NCI-H146 treated with DMSO at 0.1 percent for 48 hours (cell line): ENCODE measurements around the gene NPIPB6.

Experiments
- DNase-seq: peaks from one replicate; lab custom pipeline; 2025; ENCODE audit not compliant: unreplicated experiment; lab: John Stamatoyannopoulos, UW

NPIPB6 gene

GRCh38 chr16:28324235-28324886 is 38.9 kb downstream of the NPIPB6 start:
- DNase-seq, result no peak

DNA sequence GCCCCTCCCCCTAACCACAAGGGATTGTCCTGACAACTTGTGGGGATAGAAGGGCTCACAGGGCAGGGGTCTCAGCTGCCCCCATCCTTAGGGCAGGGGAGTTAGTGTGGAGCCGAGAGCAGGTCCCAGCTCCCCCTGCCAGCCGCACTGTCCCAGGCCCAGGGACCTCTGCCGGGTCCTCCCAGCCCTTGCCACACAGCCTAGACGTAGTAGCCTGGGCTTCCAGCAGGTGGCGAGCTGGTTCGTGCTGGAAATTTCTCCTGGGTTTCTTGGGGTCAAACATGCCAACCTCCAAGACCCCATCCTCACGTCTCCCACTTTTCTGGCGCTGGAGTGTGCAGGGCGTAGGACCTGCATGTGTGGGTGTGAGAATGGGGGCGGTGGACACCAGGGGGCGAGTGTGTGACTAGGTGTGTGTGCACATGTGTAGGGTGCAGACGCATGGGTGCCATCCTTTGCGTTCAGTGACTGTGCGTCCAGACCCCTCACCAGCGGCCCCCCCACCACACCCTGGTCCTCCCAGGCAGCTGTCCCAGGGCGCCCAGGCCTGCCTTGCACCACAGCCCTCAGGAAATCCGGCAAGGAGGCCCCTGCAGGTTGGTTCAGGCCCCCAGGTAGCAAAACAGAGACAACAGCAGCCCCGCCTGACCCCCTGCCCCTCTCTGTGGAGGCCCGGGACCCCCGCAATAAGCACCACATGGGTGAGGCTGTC is 41.5 kb downstream of the NPIPB6 start:
- DNase-seq, result no peak

GRCh38 chr16:28320741-28321140 is 42.6 kb downstream of the NPIPB6 start:
- no peak for DNase-seq

DNA sequence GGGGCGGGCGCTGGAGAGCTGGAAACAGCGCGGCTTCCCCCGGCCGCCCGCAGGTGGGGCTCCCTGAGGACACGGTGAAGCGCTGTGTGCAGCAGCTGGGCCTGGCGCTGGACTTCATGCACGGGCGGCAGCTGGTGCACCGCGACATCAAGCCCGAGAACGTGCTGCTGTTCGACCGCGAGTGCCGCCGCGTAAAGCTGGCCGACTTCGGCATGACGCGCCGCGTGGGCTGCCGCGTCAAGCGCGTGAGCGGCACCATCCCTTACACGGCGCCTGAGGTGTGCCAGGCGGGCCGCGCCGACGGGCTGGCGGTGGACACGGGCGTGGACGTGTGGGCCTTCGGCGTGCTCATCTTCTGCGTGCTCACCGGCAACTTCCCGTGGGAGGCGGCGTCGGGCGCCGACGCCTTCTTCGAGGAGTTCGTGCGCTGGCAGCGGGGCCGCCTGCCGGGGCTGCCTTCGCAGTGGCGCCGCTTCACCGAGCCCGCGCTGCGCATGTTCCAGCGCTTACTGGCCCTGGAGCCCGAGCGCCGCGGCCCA is 43.2 kb downstream of the NPIPB6 start:
- no peak for DNase-seq

DNA sequence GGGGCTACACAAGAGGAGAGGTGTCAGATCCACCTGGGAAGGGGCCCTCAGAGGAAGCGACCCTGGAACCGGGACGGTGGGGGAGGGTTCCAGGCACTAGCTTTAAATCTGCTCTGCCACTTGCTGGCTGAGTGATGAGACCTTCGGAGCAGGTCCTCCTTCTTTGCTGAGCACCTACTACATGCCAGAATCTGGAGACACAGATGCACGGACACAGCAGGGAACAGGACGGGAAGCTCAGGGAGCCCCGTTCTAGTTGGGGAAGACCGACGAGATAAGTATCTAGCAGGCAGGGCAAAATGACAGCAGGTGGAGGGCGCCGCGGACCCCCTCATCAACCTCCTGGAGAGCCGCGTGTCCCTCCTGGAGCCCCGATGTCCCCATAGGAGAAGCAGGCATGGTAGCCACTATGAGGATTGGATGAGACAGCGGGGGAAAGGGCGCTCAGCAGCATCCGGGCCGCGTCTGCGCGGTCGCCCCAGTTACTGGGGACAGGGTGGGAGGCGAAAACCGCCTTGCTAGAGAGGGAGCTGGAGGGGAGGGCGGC is 43.8 kb downstream of the NPIPB6 start:
- no peak for DNase-seq

DNA sequence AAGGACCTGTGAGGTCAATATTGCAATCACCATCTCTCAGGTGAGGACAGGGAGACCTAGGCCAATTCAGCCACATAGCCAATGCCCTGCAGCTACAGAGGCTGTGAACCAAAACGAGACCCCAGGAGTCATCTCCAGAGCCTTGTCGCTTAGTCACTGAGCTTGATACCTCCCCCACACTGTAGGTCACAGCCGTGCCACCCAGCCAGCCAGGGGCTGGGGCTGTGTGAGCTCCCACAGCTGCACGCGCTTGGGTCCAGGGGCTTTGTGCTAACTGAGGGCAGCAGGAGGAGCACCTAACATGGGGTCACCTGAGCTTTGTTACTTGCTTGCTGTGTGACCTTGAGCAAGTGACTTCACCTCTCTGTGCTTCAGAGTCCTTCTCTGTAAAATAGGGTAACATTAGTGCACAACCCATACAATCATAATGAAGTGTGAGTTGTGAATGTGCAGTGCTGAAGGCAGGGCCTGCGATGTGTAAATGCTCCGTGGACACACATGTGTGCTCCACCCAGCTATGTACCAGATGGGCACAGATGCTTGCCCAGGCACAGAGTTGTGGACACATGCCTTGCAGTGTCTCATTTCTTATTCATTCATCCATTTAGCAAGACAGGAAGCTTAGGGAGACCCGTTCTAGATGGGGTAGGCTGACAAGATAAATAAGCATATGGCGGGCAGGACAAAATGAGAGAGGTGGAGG is 45.1 kb downstream of the NPIPB6 start:
- no peak for DNase-seq

DNA sequence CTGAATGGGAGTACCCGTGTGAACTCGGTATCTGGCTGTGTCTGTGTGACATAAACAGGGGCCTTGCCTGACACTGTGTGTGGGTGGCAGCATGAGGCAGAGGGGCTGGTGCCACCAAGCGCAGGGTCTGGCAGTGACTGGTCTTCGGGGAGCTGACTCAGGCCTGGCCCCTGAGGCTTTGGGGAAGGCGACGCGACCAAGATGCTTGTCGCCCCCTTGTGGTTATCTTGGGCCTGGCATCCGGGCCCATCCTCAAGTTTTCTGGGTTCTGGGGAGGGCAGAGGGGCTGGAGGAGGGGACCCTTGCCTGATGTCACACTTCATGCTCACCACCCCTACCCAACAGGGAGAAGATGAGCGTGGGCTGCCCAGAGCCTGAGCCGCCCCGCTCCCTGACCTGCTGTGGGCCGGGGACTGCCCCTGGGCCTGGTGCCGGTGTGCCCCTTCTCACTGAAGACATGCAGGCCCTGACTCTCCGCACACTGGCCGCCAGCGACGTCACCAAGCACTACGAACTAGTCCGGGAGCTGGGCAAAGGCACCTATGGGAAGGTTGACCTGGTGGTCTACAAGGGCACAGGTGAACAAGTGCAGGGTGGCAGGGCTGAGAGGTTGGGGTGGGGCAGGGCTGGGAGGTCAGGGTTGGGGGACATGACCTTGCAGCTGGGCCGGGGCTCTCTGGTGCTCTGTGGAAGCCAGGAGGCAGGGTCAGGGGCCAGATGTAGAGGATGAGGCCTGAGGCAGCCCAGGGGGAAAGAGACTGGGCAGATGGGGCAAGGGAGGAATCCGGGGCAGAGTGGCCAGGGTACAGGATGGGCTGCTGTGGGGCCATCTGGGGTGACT is 46.0 kb downstream of the NPIPB6 start:
- DNase-seq, result no peak

DNA sequence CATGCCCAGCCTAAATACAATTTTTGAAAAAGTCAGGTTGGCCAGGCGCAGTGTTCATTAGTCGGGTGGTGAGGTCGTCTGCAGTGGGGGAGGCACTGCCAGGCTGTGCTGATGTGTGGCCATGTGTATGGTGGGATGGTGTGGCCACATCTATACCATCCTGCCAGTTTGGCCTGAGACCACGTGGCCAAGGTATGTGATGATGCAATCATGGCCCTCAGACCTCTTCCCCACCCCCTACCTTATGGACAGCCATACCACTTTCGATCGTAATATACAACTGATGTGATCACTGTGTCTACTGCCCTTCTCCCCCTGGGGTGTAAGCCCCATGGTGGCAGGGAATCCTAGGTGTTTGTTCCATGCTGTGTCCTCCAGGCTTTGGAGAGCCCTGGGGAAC is 47.3 kb downstream of the NPIPB6 start:
- no peak for DNase-seq

GRCh38 chr16:28313587-28313986 is 49.7 kb downstream of the NPIPB6 start:
- no peak for DNase-seq

DNA sequence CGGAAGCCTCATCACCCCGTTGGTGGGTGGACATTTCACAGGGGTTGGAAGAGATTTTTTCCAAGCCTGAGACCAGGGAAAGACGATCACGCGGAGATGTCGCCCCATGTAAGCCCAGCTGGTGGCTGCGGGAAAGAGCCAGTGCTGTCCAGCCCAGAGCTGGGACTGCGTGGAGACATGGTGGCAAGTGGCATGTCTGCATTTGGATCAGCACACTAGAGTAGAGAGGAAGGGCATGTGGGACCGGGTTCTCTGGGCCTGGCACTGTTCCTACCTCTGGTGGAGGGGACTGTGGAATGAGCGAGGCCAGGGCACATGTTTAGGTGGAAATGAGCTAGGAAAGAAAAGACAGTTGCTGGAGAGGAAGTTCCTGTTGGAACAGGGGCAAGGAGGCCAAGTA is 51.0 kb downstream of the NPIPB6 start:
- DNase-seq, result no peak

GRCh38 chr16:28311913-28312312 is 51.4 kb downstream of the NPIPB6 start:
- no peak for DNase-seq

DNA sequence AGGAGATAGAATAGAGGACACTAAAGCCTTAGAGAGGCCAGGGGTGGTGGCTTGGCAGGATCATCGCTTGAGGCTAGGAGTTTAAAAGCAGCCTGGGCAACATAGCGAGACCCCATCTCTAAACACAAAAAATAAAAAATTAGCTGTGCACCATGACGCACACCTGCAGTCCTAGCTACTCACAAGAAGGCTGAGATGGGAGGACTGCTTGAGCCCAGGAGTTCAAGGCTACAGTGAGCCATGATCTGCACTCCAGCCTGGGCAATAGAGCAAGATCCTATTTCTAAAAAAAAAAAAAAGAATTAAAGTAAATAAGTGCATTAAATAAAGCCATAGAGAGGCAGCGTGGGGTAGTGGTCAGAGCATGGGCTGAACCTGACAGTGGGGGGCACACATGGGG is 51.9 kb downstream of the NPIPB6 start:
- no peak for DNase-seq

DNA sequence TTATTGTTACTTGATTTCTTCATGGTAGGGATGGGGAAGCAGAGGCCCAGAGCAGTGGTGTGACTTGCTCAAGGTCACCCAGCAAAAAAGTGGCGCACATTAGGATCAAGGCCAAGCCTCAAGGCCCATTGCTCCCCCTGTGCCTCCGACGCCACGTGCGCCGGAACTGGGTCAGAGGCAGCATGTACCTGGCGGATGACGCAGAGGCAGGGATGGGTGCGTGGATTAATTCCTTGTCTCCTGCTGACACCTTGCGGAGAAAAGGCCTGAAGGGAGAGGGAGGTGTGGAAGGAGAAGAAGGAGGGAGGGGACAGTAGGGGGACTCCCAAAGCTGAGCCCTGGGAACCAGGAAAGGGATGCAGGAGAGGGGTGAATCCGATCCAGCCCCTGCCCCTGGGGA is 52.5 kb downstream of the NPIPB6 start:
- no peak for DNase-seq

DNA sequence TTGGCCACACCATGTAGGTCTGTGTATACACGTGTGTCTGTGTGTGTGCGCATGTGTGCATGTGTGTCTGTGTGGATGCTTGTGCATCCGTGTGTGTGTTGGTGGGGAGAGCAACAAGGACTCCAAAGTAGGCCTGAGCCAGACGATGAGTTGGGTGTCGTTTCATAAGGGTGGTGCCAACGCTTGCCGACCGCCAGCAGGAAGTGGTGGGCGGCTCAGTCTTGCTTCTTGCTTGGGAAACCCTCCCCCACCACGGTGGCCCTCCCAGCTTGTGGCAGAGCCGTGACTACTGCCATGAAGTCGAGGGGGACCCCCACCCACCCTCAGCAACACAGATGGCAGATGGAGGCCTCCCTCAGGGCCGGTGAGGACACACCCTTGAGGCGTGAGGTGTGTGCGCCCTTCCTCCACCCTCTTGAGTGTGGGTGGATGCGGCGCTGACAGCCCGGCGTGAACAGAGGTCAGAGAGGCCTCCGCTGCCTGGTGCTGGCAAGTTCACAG is 53.4 kb downstream of the NPIPB6 start:
- DNase-seq, result no peak

DNA sequence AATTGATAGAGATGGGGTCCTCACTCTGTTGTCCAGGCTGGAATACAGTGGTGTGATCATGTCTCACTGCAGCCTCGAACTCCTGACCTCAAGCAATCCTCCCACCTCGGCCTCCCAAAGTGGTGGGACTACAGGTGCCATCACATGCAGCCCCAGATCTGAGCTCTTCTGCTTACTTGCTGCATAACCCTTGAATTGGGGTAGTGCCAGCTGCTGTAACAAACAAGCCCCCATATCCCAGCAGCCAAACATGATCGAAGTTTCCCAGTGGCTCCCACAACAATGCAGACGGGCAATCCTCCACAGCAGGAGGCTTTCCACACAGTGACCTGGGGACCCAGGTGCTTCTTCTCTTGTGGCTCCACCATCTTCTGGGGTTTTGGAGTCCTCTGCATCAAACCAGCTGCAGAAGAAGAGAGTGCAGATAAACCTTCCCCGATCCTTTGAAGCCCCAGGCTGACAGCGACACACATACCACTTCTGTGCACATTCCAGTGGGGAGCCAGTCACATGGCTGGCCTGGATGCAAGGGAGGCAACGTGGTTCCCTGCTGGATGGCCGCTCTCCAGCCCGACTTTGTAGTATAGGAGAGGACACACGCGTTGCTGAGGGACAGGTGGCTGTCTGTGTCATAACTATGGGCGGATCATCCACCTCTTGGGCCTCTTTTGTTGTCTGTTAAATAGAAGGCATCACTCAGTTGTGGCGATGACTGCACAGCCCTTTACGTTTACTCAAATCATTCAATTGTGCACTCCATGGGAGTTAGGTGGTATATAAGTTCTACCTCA is 54.3 kb downstream of the NPIPB6 start:
- no peak for DNase-seq

DNA sequence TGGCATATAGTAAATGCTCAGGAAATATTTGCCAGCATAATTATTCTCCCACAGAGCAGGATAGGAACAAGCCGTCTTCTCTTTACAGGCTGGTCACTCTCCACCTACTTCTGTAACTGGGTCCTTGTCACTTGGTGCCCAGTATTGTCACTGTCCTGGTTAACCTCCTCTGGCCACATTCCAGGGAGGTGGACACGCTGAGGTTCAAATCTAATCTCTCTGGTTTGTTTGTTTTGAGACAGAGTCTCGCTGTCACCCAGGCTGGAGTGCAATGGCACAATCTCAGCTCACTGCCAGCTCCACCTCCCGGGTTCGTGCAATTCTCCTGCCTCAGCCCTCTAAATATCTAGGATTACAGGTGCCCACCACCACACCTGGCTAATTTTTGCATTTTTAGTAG is 55.4 kb downstream of the NPIPB6 start:
- DNase-seq, result no peak

- no peak for DNase-seq
Observed at GRCh38 chr16:28304214-28304613, 59.1 kb downstream of the NPIPB6 start.

DNA sequence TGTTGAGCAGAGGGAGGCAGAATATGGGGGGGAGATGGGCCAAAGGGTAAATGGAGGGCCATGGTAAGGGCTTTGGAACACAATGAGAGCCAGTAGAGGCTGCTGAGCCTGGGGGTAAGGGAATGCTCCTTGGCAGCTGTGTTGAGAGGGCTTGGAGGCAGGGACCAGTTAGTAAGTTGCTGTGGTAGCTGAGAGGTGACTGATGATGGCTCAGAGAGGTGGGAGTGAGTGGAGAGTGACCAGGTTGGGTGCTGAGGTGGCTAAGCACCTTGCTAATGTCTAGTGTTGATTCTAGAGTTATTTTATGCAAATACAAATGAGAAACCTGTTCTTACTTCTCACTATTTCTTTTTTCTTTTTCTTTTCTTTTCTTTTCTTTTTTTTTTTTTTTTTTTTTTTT is 60.2 kb downstream of the NPIPB6 start:
- DNase-seq, result no peak

DNA sequence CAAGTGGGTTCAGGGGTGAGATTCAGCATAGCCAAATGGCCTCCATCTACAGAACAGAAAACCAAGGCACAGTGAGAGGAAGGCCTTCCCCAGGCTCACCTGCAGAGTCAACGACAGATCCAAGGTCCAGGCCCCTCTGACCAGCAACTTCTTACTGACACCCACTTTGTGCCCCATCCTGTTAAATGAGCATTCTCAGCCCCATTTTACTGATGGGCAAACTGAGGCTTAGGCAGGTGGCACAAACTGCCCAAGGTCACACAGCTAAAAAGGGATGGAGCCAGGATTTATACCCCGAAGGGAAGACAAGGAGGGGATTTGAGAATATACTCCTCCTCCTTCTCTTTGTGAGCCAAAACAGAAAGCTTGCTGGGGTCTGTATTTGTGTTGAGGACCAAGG is 61.7 kb downstream of the NPIPB6 start:
- DNase-seq, result no peak

DNA sequence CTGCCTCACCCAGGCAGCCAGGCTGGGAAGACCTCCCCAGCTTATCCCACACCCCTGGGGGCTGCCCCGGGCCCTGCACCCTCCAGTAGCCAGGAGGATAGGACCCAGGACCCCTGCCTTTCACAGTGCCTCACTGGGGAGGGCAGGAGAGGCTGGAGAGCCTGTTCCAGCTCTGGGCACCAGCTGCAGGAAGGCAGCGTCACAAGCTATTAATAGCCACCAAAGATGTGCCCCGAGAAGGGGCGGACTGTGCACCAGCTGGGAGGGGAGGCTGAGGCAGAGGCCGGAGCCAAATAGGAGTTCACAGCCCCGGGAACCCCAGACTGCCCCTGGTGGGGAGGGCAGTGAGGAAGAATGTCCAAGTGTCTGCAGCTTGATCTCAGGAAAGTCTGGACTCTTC is 62.2 kb downstream of the NPIPB6 start:
- no peak for DNase-seq
